GM18526 (cell line): Measurements from ENCODE around the gene PDE6D.

Experiments
- POLR2A ChIP-seq: IDR thresholded peaks from 3 replicates; pipeline ENCODE4 v1.6.1; 2011; ENCODE audit not compliant: insufficient read length; ENCODE audit errors: extremely low read depth

The PDE6D gene

DNA sequence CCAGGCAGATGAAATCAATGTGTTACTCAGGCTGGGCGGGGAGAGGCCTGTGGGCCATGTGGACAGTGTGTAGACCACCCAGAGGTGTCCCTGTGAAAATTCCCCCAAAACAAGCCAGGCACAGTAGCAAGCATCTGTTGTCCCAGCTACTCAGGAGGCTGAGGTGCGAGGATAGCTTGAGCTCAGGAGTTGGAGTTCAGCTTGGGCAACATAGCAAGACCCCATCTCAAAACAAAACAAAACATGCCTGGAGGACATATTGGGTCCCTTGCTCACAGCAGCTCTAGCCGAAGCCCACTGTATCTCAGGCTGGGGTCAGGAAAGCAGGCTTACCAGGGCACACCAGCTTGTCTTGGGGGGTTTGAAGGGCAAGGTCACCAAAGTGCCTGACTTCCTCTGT lies 77.1 kb downstream of the PDE6D start:
- TF ChIP-seq POLR2A, result no peak

DNA sequence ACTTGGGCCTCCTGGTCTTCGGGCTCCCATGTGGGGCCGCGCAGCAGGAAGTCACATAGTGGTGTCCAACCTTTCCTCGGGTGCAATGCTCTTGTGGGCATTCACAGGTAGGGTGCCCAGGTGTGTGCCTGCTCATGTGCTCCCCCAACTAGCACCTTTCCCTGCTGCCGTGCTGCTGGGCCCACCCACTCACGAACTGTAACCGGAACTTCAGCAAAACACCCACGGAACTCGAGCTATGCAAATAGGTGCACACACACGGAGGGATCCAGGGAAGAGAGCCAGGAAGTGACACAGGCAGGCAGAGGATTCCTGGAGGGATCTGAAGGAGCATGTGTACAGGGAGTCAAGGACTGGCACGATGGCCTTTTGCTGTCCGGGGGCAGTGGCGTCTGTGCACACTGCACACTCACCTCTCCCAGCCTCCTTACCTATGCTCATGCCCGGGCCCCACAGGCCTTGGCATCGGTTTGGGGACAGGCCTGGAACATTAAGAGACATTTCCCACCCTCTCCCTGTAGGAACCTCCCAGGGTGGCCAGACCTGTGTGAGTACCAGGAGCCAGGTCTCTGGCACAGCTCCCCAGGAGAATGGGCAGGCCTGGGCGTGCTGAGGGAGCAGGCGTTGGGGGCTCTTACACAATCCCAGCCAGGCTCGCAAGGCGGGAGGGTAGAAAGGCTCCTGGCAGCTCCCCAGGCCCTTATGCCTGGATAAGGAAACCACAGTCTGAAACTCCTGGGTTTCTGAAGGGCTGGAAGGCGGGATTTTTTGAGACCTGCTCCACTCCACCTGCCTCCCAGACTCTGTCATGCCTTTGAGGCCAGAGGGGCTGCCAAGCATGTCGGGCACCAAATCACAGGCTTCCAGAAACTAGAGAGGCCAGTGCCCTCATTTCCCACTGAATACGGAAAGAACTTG lies 79.4 kb downstream of the PDE6D start:
- TF ChIP-seq POLR2A, result no peak

- TF ChIP-seq POLR2A, result no peak
Observed at GRCh38 chr2:231699006-231699405, 82.1 kb downstream of the PDE6D start.

DNA sequence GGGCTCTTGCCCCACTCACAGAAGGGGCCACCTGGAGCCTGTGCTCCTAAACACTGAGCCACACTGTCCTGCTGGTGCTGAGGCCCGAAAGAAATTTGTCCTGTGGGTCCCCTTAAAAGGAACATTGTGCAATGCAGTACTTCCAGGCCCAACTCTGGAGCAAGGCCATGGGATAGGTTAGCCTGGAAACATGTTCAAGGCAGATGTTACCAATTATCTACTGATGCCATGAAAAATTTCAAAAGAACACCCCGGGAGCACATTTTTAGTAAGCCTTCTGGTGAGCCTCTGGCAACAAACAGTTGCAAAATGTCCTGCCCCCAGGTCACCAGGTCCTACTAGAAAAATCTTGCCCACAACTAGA lies 85.1 kb downstream of the PDE6D start:
- no peak for TF ChIP-seq POLR2A

GRCh38 chr2:231693956-231694355 lies 87.1 kb downstream of the PDE6D start:
- TF ChIP-seq POLR2A, result no peak

DNA sequence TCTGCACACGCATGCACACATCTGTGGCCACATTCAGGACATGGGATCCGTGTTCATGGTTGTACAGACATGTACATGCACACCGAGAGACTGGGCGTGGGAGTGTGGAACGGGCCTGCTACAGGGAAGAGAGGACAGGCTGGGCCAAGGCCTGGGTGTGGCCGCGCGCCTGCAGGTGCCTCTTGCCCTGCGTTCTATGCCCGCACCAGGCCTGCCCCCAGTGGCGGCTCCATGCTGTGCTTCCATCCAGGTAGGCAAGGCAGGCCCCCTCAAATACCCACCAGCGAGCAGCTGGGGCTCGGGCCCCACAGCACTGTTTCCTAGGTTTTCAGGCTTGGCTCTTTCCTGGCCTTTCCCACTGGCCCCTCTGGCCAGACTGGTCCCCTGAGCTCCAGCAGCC lies 88.2 kb downstream of the PDE6D start:
- no peak for TF ChIP-seq POLR2A

DNA sequence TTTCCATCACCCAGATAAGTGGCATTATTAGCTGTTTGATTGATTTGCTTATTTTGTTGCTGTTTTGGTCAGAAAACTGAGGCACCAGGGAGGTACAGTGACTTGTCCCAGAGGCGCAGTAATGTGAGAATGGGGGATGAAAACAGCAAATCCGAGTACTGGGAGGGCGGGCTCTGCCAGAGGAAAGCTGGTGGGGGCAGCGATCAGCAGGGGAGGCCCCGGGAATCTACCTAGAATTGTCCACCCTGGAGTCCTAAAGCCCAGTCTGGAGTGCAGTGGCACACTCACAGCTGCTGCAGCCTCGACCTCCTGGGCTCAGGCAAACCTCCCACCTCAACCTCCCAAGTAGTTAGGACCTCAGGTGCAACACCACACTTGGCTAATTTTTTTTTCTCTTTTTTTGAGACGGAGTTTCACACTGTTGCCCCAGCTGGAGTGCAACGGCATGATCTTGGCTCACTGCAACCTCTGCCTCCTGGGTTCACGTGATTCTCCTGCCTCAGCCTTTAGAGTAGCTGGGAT lies 89.8 kb downstream of the PDE6D start:
- no peak for TF ChIP-seq POLR2A

DNA sequence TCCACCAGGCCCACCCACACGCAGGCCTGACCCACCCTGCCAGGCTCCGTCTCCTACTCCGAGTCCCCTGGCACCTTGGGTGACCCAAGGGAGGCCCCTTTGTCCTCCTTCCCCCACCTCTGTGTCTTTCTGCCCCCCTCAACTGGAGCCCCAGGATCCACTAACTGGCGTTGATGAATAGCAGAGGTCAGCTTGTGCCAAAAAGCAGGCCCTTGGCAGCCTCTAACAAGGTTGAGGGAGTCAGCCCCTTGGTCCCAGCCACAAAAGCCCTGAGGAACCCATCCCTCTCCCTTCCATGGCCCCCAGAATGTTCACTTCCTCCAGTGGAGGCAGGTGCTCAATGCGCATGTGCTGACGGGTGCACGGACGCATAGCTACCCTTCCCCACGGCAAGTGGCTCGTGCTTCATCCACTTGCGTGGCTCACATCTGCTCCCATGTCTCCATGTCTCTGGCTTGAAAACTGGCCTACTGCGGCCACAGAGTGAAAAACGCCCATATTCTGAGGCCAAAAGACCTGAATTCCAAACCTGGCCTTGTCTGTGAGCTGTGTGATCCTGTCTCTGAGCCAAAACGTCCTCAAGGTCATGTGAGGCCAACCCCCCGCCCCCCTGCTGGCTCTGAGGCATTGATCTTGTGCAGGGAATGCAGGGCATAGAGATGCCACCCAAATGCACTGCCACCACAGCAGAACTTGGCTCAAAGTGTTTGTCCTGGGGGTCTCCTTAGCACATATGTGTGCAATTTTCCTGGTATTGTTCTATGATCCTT lies 91.8 kb downstream of the PDE6D start:
- no peak for TF ChIP-seq POLR2A

GRCh38 chr2:231688719-231689118 lies 92.4 kb downstream of the PDE6D start:
- no peak for TF ChIP-seq POLR2A

DNA sequence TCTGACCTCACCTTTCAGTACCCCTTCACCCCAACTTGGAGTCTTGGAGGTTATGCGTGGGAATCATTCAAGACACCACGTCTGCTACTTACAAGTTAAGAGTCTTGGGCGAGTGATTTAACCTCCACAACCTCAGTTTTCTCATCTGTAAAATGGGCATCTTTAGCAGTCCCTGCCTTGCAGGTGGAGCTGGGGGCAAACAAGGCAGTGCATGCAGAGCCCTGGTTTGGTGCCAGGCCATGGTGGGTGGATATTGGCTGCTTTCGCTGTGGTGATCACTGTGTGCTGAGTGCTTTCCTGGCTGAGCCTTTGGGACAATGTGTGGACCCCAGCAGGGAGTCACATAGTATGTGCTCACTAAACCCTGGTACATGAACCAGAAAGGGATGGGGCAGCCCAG lies 93.1 kb downstream of the PDE6D start:
- TF ChIP-seq POLR2A, result no peak

DNA sequence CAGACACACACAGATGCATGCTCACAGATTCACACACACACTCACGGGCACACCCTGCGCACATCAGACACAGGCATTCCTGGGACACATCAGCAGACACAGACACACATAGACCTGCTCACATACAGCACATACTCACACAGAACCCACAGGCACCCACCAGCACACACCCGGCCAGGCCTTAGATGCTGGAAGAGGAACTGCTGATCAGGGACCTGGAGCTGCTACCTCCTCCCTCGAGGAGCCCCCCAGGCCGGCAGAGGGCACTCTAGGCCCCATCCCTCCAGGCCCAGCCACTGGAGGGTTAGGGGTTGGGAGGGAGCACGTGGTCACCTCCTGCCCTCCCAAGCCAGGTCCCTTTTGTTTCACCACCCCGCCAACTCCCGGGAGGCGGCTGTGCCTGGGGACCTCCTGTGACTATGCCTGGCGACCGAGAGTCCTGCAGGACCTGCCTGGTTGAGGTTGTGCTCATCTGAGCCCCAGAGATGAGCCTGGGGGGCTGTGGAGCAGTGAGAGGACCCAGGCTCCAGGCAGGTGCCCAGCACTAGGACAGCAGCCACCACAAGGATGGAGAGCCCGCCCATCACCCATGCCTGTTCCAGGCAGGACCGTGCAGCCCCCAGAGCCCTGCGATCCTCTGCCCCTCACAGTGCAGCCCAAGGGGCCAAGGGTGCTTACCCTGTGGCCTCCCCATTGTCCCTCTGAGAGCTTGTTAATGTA lies 93.8 kb downstream of the PDE6D start:
- TF ChIP-seq POLR2A, result no peak

- no peak for TF ChIP-seq POLR2A
Observed at GRCh38 chr2:231686192-231687100, 94.6 kb downstream of the PDE6D start.

DNA sequence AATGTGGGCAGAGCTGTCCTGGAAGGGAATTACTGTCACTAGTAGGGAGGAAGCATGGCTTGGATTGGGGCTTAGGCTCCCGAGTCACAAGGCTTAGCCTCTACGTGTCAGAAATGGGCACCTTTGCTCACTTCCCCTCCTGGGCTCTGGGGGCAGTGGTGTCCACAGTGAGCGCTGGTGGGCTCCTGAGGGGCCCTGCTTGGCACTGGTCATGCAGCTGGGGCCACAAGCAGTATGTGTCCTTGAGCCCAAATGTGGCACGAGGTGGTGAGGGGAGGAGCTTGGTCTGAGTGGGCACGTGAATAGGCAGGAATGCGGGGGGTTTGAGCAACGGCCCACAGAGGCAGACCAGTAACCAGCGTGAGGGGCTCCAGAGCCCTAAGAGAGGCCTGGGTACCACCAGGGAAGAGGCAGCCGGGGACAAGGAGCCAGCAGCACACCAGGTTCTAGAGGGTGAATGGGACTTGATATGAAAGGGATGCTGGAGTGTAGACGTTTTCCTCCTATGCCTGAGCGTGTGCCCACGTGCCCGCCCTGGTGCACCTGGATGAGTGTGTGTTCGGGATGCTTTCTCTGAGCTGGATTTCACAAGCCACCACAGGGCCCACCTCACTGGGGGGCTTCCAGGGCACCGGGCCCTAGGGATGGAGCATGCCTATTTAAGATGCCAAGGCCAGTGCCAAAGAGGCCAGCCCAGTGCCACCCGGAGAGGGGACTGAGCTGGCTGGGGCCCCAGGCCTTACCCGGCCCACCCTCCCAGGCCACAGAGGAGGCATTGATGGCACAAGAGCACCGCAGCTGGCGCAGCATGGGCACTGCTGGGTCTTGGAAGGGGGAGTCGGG lies 95.5 kb downstream of the PDE6D start:
- no peak for TF ChIP-seq POLR2A
